ENCODE measurements around the gene ITGAX. TPM values are rescaled to one million over a fixed set of nuclear protein-coding genes. Genes with fewer than 3 reads are reported as not detected.

The ITGAX gene
- total and polyA plus RNA-seq, 10 of the 15 experiments (the other 5 are each of a cell fraction or from before 2014, with no cell fraction given): 1.6 to 37.9 (median 17.9) TPM

- no peak for TF ChIP-seq PRDM15 (CRISPR knock-in tag; IDR thresholded peaks at IDR 0.05)
- no peak for TF ChIP-seq CREB1 (IDR thresholded peaks at IDR 0.05; ENCODE audit: low read depth)
- no peak for TF ChIP-seq HDAC6 (IDR thresholded peaks at IDR 0.05; ENCODE audit: unreplicated experiment)
- no peak for TF ChIP-seq E4F1 (IDR thresholded peaks at IDR 0.05; ENCODE audit: borderline replicate concordance, partially characterized antibody)
- no peak for TF ChIP-seq MYB (IDR thresholded peaks at IDR 0.05; ENCODE audit: borderline replicate concordance, low read depth, low read length)
- TF ChIP-seq ATF3 (IDR thresholded peaks at IDR 0.05; ENCODE audit: borderline replicate concordance, extremely low read depth, low read depth, low read length): no peak
- no peak for TF ChIP-seq KAT2A (conservative IDR thresholded peaks at IDR 0.05; ENCODE audit: control insufficient read depth, low read depth, low read length)
- peak; percentile 98 for TF ChIP-seq IKZF1 (conservative IDR thresholded peaks at IDR 0.05)
- peak; percentile 24 for TF ChIP-seq MEF2B (IDR thresholded peaks at IDR 0.05; ENCODE audit: partially characterized antibody, poor library complexity, severe bottlenecking)
- peak; percentile 59 for TF ChIP-seq SKIL (IDR thresholded peaks at IDR 0.05; ENCODE audit: low read depth, poor library complexity, severe bottlenecking)
- TF ChIP-seq SIX5 (IDR thresholded peaks at IDR 0.05; ENCODE audit: low read depth, low read length, severe bottlenecking): no peak
- TF ChIP-seq RAD51 (IDR thresholded peaks at IDR 0.05): no peak
- TF ChIP-seq CREM (IDR thresholded peaks at IDR 0.05; ENCODE audit: low read depth): peak; percentile 52; the same call in 1 of the 2 replicates
- TF ChIP-seq SPI1 (IDR thresholded peaks at IDR 0.05; ENCODE audit: borderline replicate concordance, insufficient read depth, low read depth, low read length): peak; percentile 92
- no peak for TF ChIP-seq ZBED1 (IDR thresholded peaks at IDR 0.05; ENCODE audit: borderline replicate concordance)
- TF ChIP-seq RCOR1 (conservative IDR thresholded peaks at IDR 0.05; ENCODE audit: low read depth, low read length): no peak
- no peak for TF ChIP-seq HCFC1 (IDR thresholded peaks at IDR 0.05; ENCODE audit: low read length)
- no peak for TF ChIP-seq HSF1 (IDR thresholded peaks at IDR 0.05; ENCODE audit: low read depth, low read length)
Measured at GRCh38 chr16:31351246-31351941, 3.6 kb upstream of the ITGAX start (continued).

All from GM12878 (cell line).